Central memory CD8-positive, alpha-beta T cell (primary cell): Measurements from ENCODE around the gene ZNHIT1.
"Not testable (repeated sequence)": the region's sequence is repeated elsewhere in the genome, so short reads cannot be mapped to it uniquely, and the experiment has no call there.

Experiments
- ATAC-seq: fragments of 150-1000 bp; cut with Tn5 transposase; replicated peaks from 2 replicates; pipeline ENCODE4 v1.10.0; 2022; ENCODE audit warnings: mild to moderate bottlenecking, moderate FRiP score, moderate number of reproducible peaks; ENCODE audit not compliant: poor library complexity, severe bottlenecking; ENCODE audit errors: extremely low read depth
- DNase-seq, 2 donors: peaks; one replicate each; pipeline ENCODE4 v3.0.0; 2021; ENCODE audit warnings: low spot score in 2 of 2
- H3K27ac Mint-ChIP-seq: one replicate; pipeline ENCODE4 v1.8.0; 2022; ENCODE audit warnings: low read depth, mild to moderate bottlenecking, moderate library complexity, mixed read lengths
- H3K27me3 Mint-ChIP-seq: one replicate; pipeline ENCODE4 v1.8.0; 2022; ENCODE audit warnings: mixed read lengths
- H3K36me3 Mint-ChIP-seq: one replicate; pipeline ENCODE4 v1.8.0; 2022; ENCODE audit warnings: mild to moderate bottlenecking, moderate library complexity, mixed read lengths; ENCODE audit not compliant: insufficient read depth
- H3K4me1 Mint-ChIP-seq: one replicate; pipeline ENCODE4 v1.8.0; 2022; ENCODE audit warnings: mixed read lengths
- H3K4me3 Mint-ChIP-seq: one replicate; pipeline ENCODE4 v1.8.0; 2022; ENCODE audit warnings: mild to moderate bottlenecking, moderate library complexity, mixed read lengths
- H3K9me3 Mint-ChIP-seq: one replicate; pipeline ENCODE4 v1.8.0; 2022; ENCODE audit warnings: mixed read lengths

Gene ZNHIT1

DNA sequence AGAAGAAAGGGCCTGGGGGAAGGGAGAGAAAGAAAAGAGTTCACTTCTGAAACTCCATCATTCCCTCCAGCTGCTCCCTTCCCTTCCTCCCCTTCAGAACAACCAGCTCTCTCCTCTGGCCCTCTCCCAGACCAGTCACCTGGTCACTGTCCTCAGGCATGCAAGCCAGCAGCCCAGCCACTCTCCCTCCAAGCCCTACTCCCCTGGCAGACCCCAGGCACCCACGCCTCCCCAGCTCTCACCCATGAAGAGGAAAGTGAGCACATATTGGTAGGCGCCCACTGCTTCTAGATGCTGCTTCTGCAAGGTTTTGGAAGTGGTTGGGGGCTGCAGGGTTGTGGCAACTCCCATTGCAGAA lies 17.5 kb upstream of the ZNHIT1 start:
- H3K27me3 Mint-ChIP-seq = peaks cover 45% of the 10 kb centered on the region
- ATAC-seq = no peak

DNA sequence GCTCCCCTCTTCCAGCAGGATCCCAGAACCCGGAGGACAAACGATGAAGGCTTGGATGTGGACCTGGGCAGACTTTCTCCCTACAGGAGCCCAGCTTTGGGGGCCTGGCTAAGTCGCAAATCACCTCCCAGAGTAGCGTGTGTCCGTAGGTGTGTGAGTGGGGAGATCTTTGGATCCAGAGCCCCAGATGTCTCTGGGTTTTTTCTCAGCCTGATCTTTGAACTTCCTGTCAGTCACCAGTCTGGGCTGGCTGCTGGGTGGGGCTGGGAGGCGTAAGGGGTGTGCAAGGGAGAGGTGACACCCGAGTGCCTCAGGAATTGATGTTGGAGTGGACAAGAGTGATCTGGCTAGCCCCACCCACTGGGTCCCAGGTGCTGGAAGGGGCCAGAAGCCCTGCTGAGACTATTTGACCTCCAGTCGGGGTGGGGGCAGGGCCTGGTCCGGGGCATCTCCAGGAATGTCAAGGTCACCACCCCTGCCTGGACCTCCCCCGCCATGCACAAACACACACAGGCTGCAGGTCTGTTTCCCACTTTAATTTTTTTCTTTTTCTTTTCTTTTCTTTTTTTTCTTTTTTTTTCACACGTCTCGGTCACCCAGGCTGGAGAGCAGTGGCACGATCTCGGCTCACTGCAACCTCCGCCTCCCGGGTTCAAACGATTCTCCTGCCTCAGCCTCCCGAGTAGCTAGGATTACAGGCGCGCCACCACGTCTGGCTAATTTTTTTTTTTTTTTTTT lies 16.9 kb upstream of the ZNHIT1 start, which contains the start of gene MOGAT3:
Gene MOGAT3 (minus strand): TSS at position 175 of the 738 bp plus-strand sequence. CDS start 182 bp downstream, outside the sequence.
- ATAC-seq (peak; percentile 36), DNase-seq (no peak)
- H3K4me3 Mint-ChIP-seq = peak within 1 kb of the TSS; percentile 19
- H3K27ac Mint-ChIP-seq = no peak within 1 kb of the TSS
- no peaks in the 10 kb centered on the region for H3K36me3 Mint-ChIP-seq
- H3K27me3 Mint-ChIP-seq = peaks cover 42% of the 10 kb centered on the region
- H3K4me1 Mint-ChIP-seq = peaks cover 10% of the 10 kb centered on the region
- no peaks in the 10 kb centered on the region for H3K9me3 Mint-ChIP-seq

More for the DNA sequence above, 17.5 kb upstream of the ZNHIT1 start:
- DNase-seq = no peak
- Mint-ChIP-seq H3K4me1 (peaks cover 10% of the 10 kb centered on the region), H3K36me3 (no peaks in the 10 kb centered on the region), H3K4me3 (no peak overlapping the region), H3K27ac (no peak overlapping the region), H3K9me3 (no peaks in the 10 kb centered on the region)

DNA sequence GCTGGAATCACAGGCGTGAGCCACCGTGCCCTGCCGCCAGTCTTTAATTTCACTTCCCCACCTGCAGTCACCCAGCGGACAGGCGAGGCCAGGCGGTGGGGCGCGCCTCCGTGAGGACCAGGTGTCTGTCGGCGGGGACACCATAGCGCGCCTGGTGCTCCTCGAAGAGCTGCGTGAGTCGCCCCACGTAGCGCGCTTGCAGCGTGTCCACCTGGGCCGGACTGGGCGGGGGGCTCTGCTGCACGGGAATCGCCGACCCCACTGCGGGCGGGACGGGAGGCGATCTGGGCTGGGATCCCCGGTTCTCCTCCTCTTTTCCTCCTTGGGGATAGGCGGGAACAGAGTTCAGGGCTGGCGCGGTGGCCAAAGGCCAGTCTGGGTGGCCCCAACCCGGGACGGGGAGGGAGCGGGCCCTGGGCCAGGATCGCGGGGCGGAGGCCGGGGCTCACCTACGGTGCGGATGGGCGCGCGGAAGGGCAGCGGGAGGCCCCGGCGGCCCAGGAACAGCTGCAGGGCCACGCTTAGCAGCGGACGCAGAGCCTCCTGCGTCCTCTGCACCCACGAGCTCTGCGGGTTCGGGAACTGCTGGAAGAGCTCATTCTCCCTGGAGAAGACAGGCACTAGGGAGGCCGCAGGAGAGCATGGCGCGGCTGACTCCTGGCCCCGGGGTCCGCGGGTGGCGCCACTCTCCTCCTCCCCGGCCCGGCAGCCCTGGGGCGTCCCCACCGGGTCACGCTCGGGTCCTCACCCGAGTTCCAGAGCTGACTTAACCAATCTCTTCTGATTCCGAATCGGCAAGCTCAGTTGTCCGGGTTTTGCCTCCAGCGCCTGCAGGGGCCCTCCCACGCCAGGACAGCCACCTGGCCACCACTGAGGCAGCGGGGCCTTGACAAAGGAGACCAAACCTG lies 16.0 kb upstream of the ZNHIT1 start:
- H3K27me3 Mint-ChIP-seq = peaks cover 39% of the 10 kb centered on the region
- no peaks in the 10 kb centered on the region for H3K36me3 Mint-ChIP-seq
- no peak for DNase-seq
- no peaks in the 10 kb centered on the region for H3K9me3 Mint-ChIP-seq
- ATAC-seq = no peak
- no peak overlapping the region for H3K4me3 Mint-ChIP-seq
- H3K27ac Mint-ChIP-seq = no peak overlapping the region
- peaks cover 10% of the 10 kb centered on the region for H3K4me1 Mint-ChIP-seq

- no peaks in the 10 kb centered on the region for H3K36me3 Mint-ChIP-seq
- H3K27me3 Mint-ChIP-seq = peaks cover 39% of the 10 kb centered on the region
- H3K4me1 Mint-ChIP-seq = peaks cover 10% of the 10 kb centered on the region
- H3K9me3 Mint-ChIP-seq = no peaks in the 10 kb centered on the region
- no peak overlapping the region for H3K4me3 Mint-ChIP-seq
- no peak overlapping the region for H3K27ac Mint-ChIP-seq
- ATAC-seq (no peak), DNase-seq (no peak)
Observed at GRCh38 chr7:101202603-101202918, 15.4 kb upstream of the ZNHIT1 start.

DNA sequence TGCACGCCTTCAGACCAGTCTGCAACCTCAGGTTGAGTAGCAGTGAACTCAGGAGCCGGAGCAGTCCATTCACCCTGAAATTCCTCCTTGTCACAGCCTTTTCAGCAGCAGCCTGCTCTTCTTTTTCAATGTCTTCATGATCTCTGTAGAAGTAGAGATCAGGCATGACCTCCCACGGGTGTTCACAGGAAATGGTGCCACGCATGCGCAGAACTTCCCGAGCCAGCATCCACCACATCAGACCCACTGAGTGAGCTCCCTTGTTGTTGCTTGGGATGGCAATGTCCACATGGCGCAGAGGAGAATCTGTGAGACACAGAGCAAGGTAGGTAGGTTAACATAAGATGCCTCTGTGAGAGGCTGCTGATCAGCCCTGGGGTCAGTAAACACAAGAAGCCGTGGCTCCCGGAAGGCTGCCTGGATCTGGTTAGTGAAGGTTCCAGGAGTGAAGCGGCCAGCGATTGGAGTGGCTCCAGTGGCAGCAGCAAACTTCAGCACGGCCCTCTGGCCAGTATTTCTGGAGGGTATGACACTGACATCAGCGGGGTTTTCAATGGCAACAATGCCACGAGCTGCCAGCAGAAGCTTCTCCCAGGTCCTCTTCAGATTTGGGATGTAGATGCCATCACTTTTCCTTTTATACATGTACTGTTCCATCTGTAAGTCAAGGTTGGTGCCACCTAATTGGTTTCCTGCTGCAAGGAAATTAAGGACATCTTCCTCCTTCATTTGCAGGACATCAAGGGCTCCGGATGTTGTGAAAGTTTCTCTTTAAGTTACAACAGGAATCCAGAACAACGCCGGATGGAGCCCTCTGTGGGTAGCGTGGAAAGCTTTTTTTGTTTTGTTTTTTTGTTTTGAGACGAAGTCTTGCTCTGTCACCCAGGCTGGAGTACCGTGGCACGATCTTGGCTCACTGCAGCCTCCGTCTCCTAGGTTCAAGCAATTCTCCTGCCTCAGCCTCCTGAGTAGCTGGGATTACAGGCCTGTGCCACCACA lies 13.9 kb upstream of the ZNHIT1 start:
- H3K36me3 Mint-ChIP-seq, DNase-seq, ATAC-seq, H3K9me3 Mint-ChIP-seq, H3K27ac Mint-ChIP-seq: not testable (repeated sequence)
- peak overlapping the region; percentile 7 for H3K4me3 Mint-ChIP-seq
- peaks cover 39% of the 10 kb centered on the region for H3K27me3 Mint-ChIP-seq
- peaks cover 10% of the 10 kb centered on the region for H3K4me1 Mint-ChIP-seq

GRCh38 chr7:101205901-101206664 lies 11.9 kb upstream of the ZNHIT1 start:
- no peak for ATAC-seq
- no peak overlapping the region for H3K4me3 Mint-ChIP-seq
- H3K36me3 Mint-ChIP-seq = peaks cover 1% of the 10 kb centered on the region
- no peak for DNase-seq
- H3K27ac Mint-ChIP-seq = peak overlapping the region; percentile 82
- H3K4me1 Mint-ChIP-seq = peaks cover 6% of the 10 kb centered on the region
- peaks cover 23% of the 10 kb centered on the region for H3K27me3 Mint-ChIP-seq
- no peaks in the 10 kb centered on the region for H3K9me3 Mint-ChIP-seq

- H3K27ac Mint-ChIP-seq = no peak overlapping the region
Observed at GRCh38 chr7:101206665-101207042, 11.3 kb upstream of the ZNHIT1 start.

DNA sequence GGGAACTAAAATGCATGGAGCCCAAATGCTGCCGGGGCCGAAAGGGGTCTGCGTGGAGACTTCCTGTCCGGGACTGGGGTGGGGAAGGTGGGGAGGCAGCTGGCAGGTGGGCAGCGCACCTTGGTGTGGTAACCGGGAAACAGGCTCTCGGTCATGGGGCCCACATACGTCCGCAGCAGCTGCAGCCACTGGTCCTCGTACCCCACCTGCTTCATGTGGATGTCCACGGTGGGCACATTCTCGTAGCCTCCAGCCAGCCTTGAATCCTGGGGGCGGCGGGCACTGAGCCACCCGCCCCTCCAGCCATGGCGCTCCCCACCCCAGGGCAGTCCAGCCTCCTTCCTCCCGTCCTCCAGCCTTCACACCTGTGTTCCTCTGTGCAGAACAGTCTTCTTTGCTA lies 10.5 kb upstream of the ZNHIT1 start:
- Mint-ChIP-seq H3K4me3 (no peak overlapping the region), H3K36me3 (peaks cover 1% of the 10 kb centered on the region), H3K4me1 (peaks cover 5% of the 10 kb centered on the region), H3K27me3 (peaks cover 10% of the 10 kb centered on the region), H3K27ac (no peak overlapping the region), H3K9me3 (no peaks in the 10 kb centered on the region)
- DNase-seq (no peak), ATAC-seq (no peak)

More at GRCh38 chr7:101206665-101207042, 11.3 kb upstream of the ZNHIT1 start:
- no peak for DNase-seq
- H3K27me3 Mint-ChIP-seq = peaks cover 18% of the 10 kb centered on the region
- peaks cover 5% of the 10 kb centered on the region for H3K4me1 Mint-ChIP-seq
- no peak overlapping the region for H3K4me3 Mint-ChIP-seq
- no peaks in the 10 kb centered on the region for H3K9me3 Mint-ChIP-seq
- H3K36me3 Mint-ChIP-seq = peaks cover 1% of the 10 kb centered on the region
- no peak for ATAC-seq

DNA sequence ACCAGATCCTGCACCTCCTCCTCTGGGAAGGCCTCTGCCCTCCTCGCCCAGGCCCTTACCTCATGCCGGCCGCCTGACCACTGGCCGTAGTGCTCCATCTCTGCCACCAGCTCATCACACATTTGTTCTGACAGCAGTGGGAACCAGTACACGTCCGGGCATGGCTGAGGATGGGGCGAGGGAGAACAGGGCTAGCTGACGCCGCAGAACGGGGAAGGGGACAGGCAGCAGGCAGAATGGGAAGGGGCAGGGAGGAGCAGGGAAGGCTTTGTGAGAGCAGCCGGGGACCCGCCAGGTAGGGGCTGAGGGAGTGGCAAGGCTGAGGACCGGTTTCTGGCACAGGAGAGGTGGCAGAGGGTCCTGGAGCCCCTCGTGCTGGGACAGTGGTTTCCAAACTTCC lies 9.2 kb upstream of the ZNHIT1 start:
- Mint-ChIP-seq H3K27me3 (no peaks in the 10 kb centered on the region), H3K4me3 (no peak overlapping the region), H3K27ac (no peak overlapping the region), H3K4me1 (peaks cover 2% of the 10 kb centered on the region), H3K9me3 (no peaks in the 10 kb centered on the region), H3K36me3 (peaks cover 1% of the 10 kb centered on the region)
- no peak for DNase-seq
- ATAC-seq = no peak

DNA sequence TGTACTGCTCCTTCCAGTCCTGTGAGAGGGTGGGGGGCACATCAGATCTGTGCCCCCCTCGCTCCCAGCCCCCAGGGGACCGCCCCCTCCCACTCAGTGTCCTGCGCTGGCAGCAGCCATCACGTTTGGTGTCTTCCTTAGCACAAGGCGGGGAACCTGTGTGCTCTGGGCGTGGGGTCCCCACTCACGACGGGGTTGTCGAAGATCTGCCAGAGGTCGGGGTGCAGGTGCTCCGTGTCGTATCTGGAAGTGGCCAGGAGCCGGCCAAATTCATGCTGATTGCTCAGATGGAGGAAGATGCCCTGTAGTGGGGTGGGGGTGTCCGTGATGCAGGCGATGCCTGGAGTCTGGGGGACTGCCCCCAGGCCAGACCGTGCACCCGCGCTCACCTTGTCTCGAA lies 7.8 kb upstream of the ZNHIT1 start:
- Mint-ChIP-seq H3K4me3 (no peak overlapping the region), H3K9me3 (no peaks in the 10 kb centered on the region), H3K4me1 (no peaks in the 10 kb centered on the region), H3K36me3 (peaks cover 1% of the 10 kb centered on the region), H3K27ac (no peak overlapping the region), H3K27me3 (no peaks in the 10 kb centered on the region)
- DNase-seq (no peak), ATAC-seq (no peak)

- Mint-ChIP-seq H3K27ac (no peak overlapping the region), H3K4me1 (peaks cover 11% of the 10 kb centered on the region), H3K36me3 (peaks cover 4% of the 10 kb centered on the region), H3K27me3 (no peaks in the 10 kb centered on the region), H3K4me3 (no peak overlapping the region), H3K9me3 (no peaks in the 10 kb centered on the region)
- DNase-seq (no peak), ATAC-seq (no peak)
Observed at GRCh38 chr7:101211501-101211900, 6.5 kb upstream of the ZNHIT1 start.
